Measurements from ENCODE around the gene NUP62CL.

NUP62CL gene

GRCh38 chrX:107146670-107147069 lies 59.6 kb downstream of the NUP62CL start:
- TF ChIP-seq CTCF (conservative IDR thresholded peaks at IDR 0.05; ENCODE audit: low read depth, low read length): no peak
- H3K4me3 ChIP-seq (ENCODE audit: low read depth, low read length): no peak overlapping the region
- peak; percentile 12 for DNase-seq (ENCODE audit: low read depth)

- TF ChIP-seq CTCF (conservative IDR thresholded peaks at IDR 0.05; ENCODE audit: low read depth, low read length): no peak
- no peak for DNase-seq (ENCODE audit: low read depth)
- H3K4me3 ChIP-seq (ENCODE audit: low read depth, low read length): no peak overlapping the region
These were observed 70.3 kb downstream of the NUP62CL start for GRCh38 chrX:107135965-107136307.

- no peak overlapping the region for H3K4me3 ChIP-seq (ENCODE audit: low read depth, low read length)
- peak; percentile 66 for DNase-seq (ENCODE audit: low read depth)
- no peak for TF ChIP-seq CTCF (conservative IDR thresholded peaks at IDR 0.05; ENCODE audit: low read depth, low read length)
These were observed 70.9 kb downstream of the NUP62CL start for GRCh38 chrX:107135049-107135964.

GRCh38 chrX:107123750-107124149 lies 82.5 kb downstream of the NUP62CL start:
- H3K4me3 ChIP-seq (ENCODE audit: low read depth, low read length): no peak overlapping the region
- no peak for TF ChIP-seq CTCF (conservative IDR thresholded peaks at IDR 0.05; ENCODE audit: low read depth, low read length)
- DNase-seq (ENCODE audit: low read depth): no peak

- no peak for DNase-seq (ENCODE audit: low read depth)
- H3K4me3 ChIP-seq (ENCODE audit: low read depth, low read length): no peak overlapping the region
- no peak for TF ChIP-seq CTCF (conservative IDR thresholded peaks at IDR 0.05; ENCODE audit: low read depth, low read length)
These were observed 87.0 kb downstream of the NUP62CL start for GRCh38 chrX:107119283-107119682.

- peak within 1 kb of the TSS; percentile 71 for H3K4me3 ChIP-seq (ENCODE audit: low read depth, low read length)
- peak; percentile 84 for DNase-seq (ENCODE audit: low read depth)
- TF ChIP-seq CTCF (conservative IDR thresholded peaks at IDR 0.05; ENCODE audit: low read depth, low read length): no peak
These were observed 87.7 kb downstream of the NUP62CL start, which contains the start of gene RBM41 for GRCh38 chrX:107118322-107119147. Gene RBM41 (minus strand): TSS chrX:107118822. CDS start chrX:107118773, 49 bp downstream.

Measured in choroid plexus epithelial cell (primary cell).